ENCODE results near the gene FBXL13.

FBXL13 gene

DNA sequence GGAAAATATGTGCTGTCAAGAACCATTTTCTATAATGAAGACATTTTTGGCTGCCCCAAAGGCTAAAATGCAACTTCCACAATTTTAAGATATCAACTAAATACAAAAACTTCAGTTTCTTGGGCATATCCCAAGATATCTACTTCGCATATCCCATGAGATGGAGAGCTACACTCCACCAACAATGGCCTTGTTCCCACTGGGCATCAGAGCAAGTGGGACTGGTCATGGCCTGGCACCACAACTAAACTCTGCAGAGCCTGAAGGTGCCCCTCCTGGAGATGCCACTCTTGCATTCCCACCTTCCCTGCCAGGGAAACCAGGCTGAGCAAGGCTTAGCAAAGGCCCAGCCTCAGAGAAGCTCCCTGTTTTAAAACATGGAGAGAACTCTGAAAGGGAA, 237.6 kb downstream of the FBXL13 start:
- TF ChIP-seq, protein P1, sequence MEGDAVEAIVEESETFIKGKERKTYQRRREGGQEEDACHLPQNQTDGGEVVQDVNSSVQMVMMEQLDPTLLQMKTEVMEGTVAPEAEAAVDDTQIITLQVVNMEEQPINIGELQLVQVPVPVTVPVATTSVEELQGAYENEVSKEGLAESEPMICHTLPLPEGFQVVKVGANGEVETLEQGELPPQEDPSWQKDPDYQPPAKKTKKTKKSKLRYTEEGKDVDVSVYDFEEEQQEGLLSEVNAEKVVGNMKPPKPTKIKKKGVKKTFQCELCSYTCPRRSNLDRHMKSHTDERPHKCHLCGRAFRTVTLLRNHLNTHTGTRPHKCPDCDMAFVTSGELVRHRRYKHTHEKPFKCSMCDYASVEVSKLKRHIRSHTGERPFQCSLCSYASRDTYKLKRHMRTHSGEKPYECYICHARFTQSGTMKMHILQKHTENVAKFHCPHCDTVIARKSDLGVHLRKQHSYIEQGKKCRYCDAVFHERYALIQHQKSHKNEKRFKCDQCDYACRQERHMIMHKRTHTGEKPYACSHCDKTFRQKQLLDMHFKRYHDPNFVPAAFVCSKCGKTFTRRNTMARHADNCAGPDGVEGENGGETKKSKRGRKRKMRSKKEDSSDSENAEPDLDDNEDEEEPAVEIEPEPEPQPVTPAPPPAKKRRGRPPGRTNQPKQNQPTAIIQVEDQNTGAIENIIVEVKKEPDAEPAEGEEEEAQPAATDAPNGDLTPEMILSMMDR (IDR thresholded peaks at IDR 0.05; ENCODE audit: low read depth, low read length, missing control alignments) = no peak
- no peak overlapping the region for H3K4me3 ChIP-seq (replicated peaks; ENCODE audit: low read depth, low read length)

DNA sequence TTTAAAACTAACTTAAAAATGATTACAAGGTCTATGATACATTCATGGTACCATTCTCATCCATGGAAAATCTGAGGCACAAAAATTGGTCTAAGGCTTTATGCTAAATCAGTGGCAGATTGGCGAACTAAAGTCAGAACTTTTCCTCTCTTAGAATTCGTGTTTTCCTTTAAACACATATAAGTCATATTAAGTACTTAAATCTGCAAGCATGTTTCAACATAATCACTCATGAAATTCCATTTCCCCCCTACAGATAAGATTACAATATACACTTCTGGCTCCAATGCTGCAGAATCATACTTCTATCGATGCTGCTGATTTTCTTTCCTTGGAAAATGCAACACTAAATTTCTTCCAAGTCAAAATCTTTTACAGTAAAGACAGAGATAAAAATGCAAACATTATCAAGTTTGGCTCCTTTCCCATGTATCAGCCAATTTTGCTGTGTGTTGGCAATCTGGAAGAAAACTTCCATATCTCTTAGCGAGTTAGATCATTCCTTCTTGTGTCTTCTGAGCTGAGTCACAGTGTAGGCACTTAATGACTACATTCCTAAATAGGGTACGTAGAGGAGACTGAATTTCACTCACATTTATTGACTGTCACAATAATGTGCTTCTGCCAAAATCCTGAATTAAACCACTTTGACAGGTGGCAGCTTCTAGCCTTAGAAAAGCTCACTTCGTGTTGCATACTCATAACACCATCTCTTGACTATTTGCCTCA, 238.2 kb downstream of the FBXL13 start:
- TF ChIP-seq, protein P1 (IDR thresholded peaks at IDR 0.05; ENCODE audit: low read depth, low read length, missing control alignments) = no peak
- H3K4me3 ChIP-seq (replicated peaks; ENCODE audit: low read depth, low read length) = no peak overlapping the region
- peak; percentile 69 for DNase-seq (ENCODE audit: extremely low read depth, low read depth)

More for the DNA sequence above, 237.6 kb downstream of the FBXL13 start:
- DNase-seq (ENCODE audit: extremely low read depth, low read depth) = no peak

- TF ChIP-seq, protein P1 (IDR thresholded peaks at IDR 0.05; ENCODE audit: low read depth, low read length, missing control alignments) = no peak
- no peak for DNase-seq (ENCODE audit: extremely low read depth, low read depth)
- H3K4me3 ChIP-seq (replicated peaks; ENCODE audit: low read depth, low read length) = no peak overlapping the region
These were observed 239.6 kb downstream of the FBXL13 start for GRCh38 chr7:102834999-102835398.

GRCh38 chr7:102834466-102834865, 240.1 kb downstream of the FBXL13 start:
- TF ChIP-seq, protein P1 (IDR thresholded peaks at IDR 0.05; ENCODE audit: low read depth, low read length, missing control alignments) = no peak
- H3K4me3 ChIP-seq (replicated peaks; ENCODE audit: low read depth, low read length) = no peak overlapping the region
- no peak for DNase-seq (ENCODE audit: extremely low read depth, low read depth)

GRCh38 chr7:102833343-102833742, 241.3 kb downstream of the FBXL13 start:
- DNase-seq (ENCODE audit: extremely low read depth, low read depth) = no peak
- no peak overlapping the region for H3K4me3 ChIP-seq (replicated peaks; ENCODE audit: low read depth, low read length)
- TF ChIP-seq, protein P1 (IDR thresholded peaks at IDR 0.05; ENCODE audit: low read depth, low read length, missing control alignments) = no peak

DNA sequence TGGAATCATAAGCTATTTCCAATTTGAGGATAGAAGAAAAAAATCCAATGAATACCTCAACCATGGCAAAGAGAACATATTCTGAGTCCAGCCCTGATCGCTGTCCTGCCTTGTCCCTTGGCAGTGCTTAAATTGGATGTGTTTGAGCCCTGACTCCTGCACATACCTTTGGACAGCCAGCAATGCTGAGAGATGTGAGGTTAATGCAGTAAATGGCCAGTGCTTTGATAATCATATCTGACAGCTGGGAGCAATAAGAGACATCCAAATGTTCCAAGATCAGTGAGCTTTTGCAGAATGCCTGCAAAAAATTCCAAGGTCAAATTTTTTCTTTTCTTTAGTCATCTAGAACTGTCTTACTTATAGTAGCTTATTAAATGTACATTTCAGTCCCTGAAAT, 241.9 kb downstream of the FBXL13 start:
- TF ChIP-seq, protein P1 (IDR thresholded peaks at IDR 0.05; ENCODE audit: low read depth, low read length, missing control alignments) = no peak
- DNase-seq (ENCODE audit: extremely low read depth, low read depth) = no peak
- no peak overlapping the region for H3K4me3 ChIP-seq (replicated peaks; ENCODE audit: low read depth, low read length)

GRCh38 chr7:102830197-102830596, 244.4 kb downstream of the FBXL13 start:
- TF ChIP-seq, protein P1 (IDR thresholded peaks at IDR 0.05; ENCODE audit: low read depth, low read length, missing control alignments) = no peak
- no peak overlapping the region for H3K4me3 ChIP-seq (replicated peaks; ENCODE audit: low read depth, low read length)
- peak; percentile 91 for DNase-seq (ENCODE audit: extremely low read depth, low read depth)
